NB4 (cell line): ENCODE measurements around the gene RASAL2.

Experiments
- DNase-seq: peaks from one replicate; pipeline ENCODE4 v3.0.0; 2010; ENCODE audit warnings: low read depth
- H3K4me3 ChIP-seq: one replicate; pipeline ENCODE4 v1.5.1; 2011; ENCODE audit warnings: mild to moderate bottlenecking, low read depth, low read length, moderate library complexity
- CTCF ChIP-seq: IDR thresholded peaks from one replicate; pipeline ENCODE4 v1.5.1; 2012; ENCODE audit warnings: low read depth, low read length
- MAX ChIP-seq: IDR thresholded peaks from 2 replicates; pipeline ENCODE4 v1.6.1; 2011; ENCODE audit warnings: low read depth, low read length
- MYC ChIP-seq: IDR thresholded peaks from 2 replicates; pipeline ENCODE4 v1.6.1; 2011; ENCODE audit warnings: low read depth, low read length
- POLR2A ChIP-seq: IDR thresholded peaks from 2 replicates; pipeline ENCODE4 v1.6.1; 2011; ENCODE audit warnings: mild to moderate bottlenecking; ENCODE audit not compliant: insufficient read length; ENCODE audit errors: extremely low read depth

The RASAL2 gene

GRCh38 chr1:178134061-178134460 lies 40.2 kb downstream of the RASAL2 start:
- no peak overlapping the region for H3K4me3 ChIP-seq
- TF ChIP-seq MAX, result no peak
- no peak for TF ChIP-seq CTCF
- TF ChIP-seq MYC, result peak; percentile 8; the same call in 1 of the 2 replicates
- no peak for TF ChIP-seq POLR2A
- DNase-seq, result peak; percentile 89

- no peak overlapping the region for H3K4me3 ChIP-seq
- no peak for DNase-seq
- TF ChIP-seq POLR2A (no peak), MYC (no peak), MAX (no peak)
These were observed 43.3 kb downstream of the RASAL2 start for GRCh38 chr1:178137238-178137637.

- TF ChIP-seq MYC, result no peak
- no peak for TF ChIP-seq MAX
- TF ChIP-seq CTCF, result no peak
- TF ChIP-seq POLR2A, result no peak
- H3K4me3 ChIP-seq, result no peak overlapping the region
- no peak for DNase-seq
These were observed 48.9 kb downstream of the RASAL2 start for GRCh38 chr1:178142806-178143205.

GRCh38 chr1:178143730-178144690 lies 50.1 kb downstream of the RASAL2 start:
- peak; percentile 25 for DNase-seq
- TF ChIP-seq MYC (no peak), CTCF (no peak), MAX (no peak), POLR2A (no peak)
- H3K4me3 ChIP-seq, result no peak overlapping the region

GRCh38 chr1:178145605-178146004 lies 51.7 kb downstream of the RASAL2 start:
- TF ChIP-seq POLR2A (no peak), MYC (no peak), CTCF (no peak), MAX (no peak)
- peak; percentile 34 for DNase-seq
- H3K4me3 ChIP-seq, result no peak overlapping the region

- TF ChIP-seq POLR2A (no peak), CTCF (no peak), MAX (no peak), MYC (no peak)
- DNase-seq, result no peak
- H3K4me3 ChIP-seq, result no peak overlapping the region
These were observed 52.5 kb downstream of the RASAL2 start for GRCh38 chr1:178146436-178146835.
